ENCODE results near the gene CLSTN2.

CLSTN2 gene

GRCh38 chr3:139935016-139935865 is at the start of gene CLSTN2:
CLSTN2 (plus strand) TSS chr3:139935185.
- no peak for DNase-seq

- no peak for DNase-seq
Observed at GRCh38 chr3:139887431-139887830, 47.6 kb upstream of the CLSTN2 start.

GRCh38 chr3:139888561-139889140 is 46.3 kb upstream of the CLSTN2 start:
- no peak for DNase-seq

GRCh38 chr3:139893267-139893962 is 41.6 kb upstream of the CLSTN2 start:
- DNase-seq, result no peak

GRCh38 chr3:139893963-139894642 is 40.9 kb upstream of the CLSTN2 start:
- DNase-seq, result no peak

- no peak for DNase-seq
Observed at GRCh38 chr3:139894643-139894989, 40.4 kb upstream of the CLSTN2 start.

GRCh38 chr3:139897759-139898158 is 37.2 kb upstream of the CLSTN2 start:
- DNase-seq, result no peak

GRCh38 chr3:139906418-139906817 is 28.6 kb upstream of the CLSTN2 start:
- no peak for DNase-seq

GRCh38 chr3:139909811-139910210 is 25.2 kb upstream of the CLSTN2 start:
- DNase-seq, result no peak

- DNase-seq, result no peak
Observed at GRCh38 chr3:139916271-139916670, 18.7 kb upstream of the CLSTN2 start.

GRCh38 chr3:139917226-139917785 is 17.7 kb upstream of the CLSTN2 start:
- no peak for DNase-seq

- no peak for DNase-seq
Observed at GRCh38 chr3:139928708-139929505, 6.1 kb upstream of the CLSTN2 start.

- no peak for DNase-seq
Observed at GRCh38 chr3:139930211-139930610, 4.8 kb upstream of the CLSTN2 start.

GRCh38 chr3:139933766-139934165 is 1.2 kb upstream of the CLSTN2 start:
- no peak for DNase-seq

- no peak for DNase-seq
Observed at GRCh38 chr3:139934613-139935015, 371 bp upstream of the CLSTN2 start.

- DNase-seq, result no peak
Observed at GRCh38 chr3:139935866-139936817, 1.2 kb downstream of the CLSTN2 start.

- no peak for DNase-seq
Observed at GRCh38 chr3:139937674-139938279, 2.8 kb downstream of the CLSTN2 start.

- DNase-seq, result no peak
Observed at GRCh38 chr3:139939681-139940190, 4.8 kb downstream of the CLSTN2 start.

- DNase-seq, result no peak
Observed at GRCh38 chr3:139940622-139941021, 5.6 kb downstream of the CLSTN2 start.

- no peak for DNase-seq
Observed at GRCh38 chr3:139941580-139941979, 6.6 kb downstream of the CLSTN2 start.
